ENCODE data around the gene COX8C.
"Not testable (repeated sequence)": the region's sequence is repeated elsewhere in the genome, so short reads cannot be mapped to it uniquely, and the experiment has no call there.

Gene COX8C

GRCh38 chr14:93320489-93320888 is 26.5 kb upstream of the COX8C start:
- DNase-seq (ENCODE audit: low read depth) = no peak

GRCh38 chr14:93322929-93323599 is 23.9 kb upstream of the COX8C start:
- no peak for DNase-seq (ENCODE audit: low read depth)

- no peak for DNase-seq (ENCODE audit: low read depth)
Observed at GRCh38 chr14:93323600-93324174, 23.3 kb upstream of the COX8C start.

GRCh38 chr14:93326196-93326595 is 20.8 kb upstream of the COX8C start:
- DNase-seq (ENCODE audit: low read depth) = no peak

GRCh38 chr14:93328546-93328945 is 18.4 kb upstream of the COX8C start:
- DNase-seq (ENCODE audit: low read depth) = no peak

- no peak for DNase-seq (ENCODE audit: low read depth)
Observed at GRCh38 chr14:93329965-93330608, 16.9 kb upstream of the COX8C start.

GRCh38 chr14:93330609-93331000 is 16.4 kb upstream of the COX8C start:
- DNase-seq (ENCODE audit: low read depth) = no peak

- no peak for DNase-seq (ENCODE audit: low read depth)
Observed at GRCh38 chr14:93331002-93331727, 15.8 kb upstream of the COX8C start.

GRCh38 chr14:93331728-93332396 is 15.1 kb upstream of the COX8C start:
- DNase-seq (ENCODE audit: low read depth) = no peak

- DNase-seq (ENCODE audit: low read depth) = no peak
Observed at GRCh38 chr14:93332397-93332852, 14.6 kb upstream of the COX8C start.

GRCh38 chr14:93332853-93333630 is 13.9 kb upstream of the COX8C start, which contains the start of gene BTBD7:
Gene BTBD7 (minus strand): TSS chr14:93333036. CDS start chr14:93296051, 36,985 bp downstream.
- peak; percentile 93 for DNase-seq (ENCODE audit: low read depth)

GRCh38 chr14:93333631-93334103 is 13.3 kb upstream of the COX8C start:
- no peak for DNase-seq (ENCODE audit: low read depth)

- DNase-seq (ENCODE audit: low read depth) = no peak
Observed at GRCh38 chr14:93337143-93337753, 9.7 kb upstream of the COX8C start.

- DNase-seq (ENCODE audit: low read depth) = no peak
Observed at GRCh38 chr14:93337884-93338283, 9.1 kb upstream of the COX8C start.

- DNase-seq (ENCODE audit: low read depth) = no peak
Observed at GRCh38 chr14:93343266-93343665, 3.7 kb upstream of the COX8C start.

- DNase-seq (ENCODE audit: low read depth) = no peak
Observed at GRCh38 chr14:93343797-93344196, 3.2 kb upstream of the COX8C start.

- DNase-seq (ENCODE audit: low read depth) = no peak
Observed at GRCh38 chr14:93347850-93348249, 868 bp downstream of the COX8C start.

GRCh38 chr14:93348292-93348691 is 1.3 kb downstream of the COX8C start:
- no peak for DNase-seq (ENCODE audit: low read depth)

GRCh38 chr14:93354873-93355272 is 7.9 kb downstream of the COX8C start:
- not testable (repeated sequence) for DNase-seq (ENCODE audit: low read depth)

GRCh38 chr14:93368996-93369712 is 22.2 kb downstream of the COX8C start:
- DNase-seq (ENCODE audit: low read depth) = no peak

All from activated T-cell treated with anti-CD3 and anti-CD28 coated beads for 24 hours (primary cell).